HEK293 (cell line): ENCODE measurements around the gene JMJD4.

Experiments used
- CTCF ChIA-PET: fragments of 350-600 bp; formaldehyde crosslinking; extraction: SDS; loops from one replicate; lab custom pipeline; 2021; ENCODE audit warnings: antibody characterized with exemption; lab: Yijun Ruan, JAX
- POLR2A ChIA-PET: fragments of 300-600 bp; formaldehyde crosslinking; extraction: SDS; loops from one replicate; lab custom pipeline; 2020; ENCODE audit warnings: antibody characterized with exemption, inconsistent platforms; lab: Yijun Ruan, JAX
- H3K27ac ChIP-seq: fragments of 200-500 bp; sonication (Bioruptor generic); 2 replicates; pipeline ENCODE4 v1.5.1; 2014; ENCODE audit warnings: low read depth, low read length, control low read depth, inconsistent platforms; ENCODE audit errors: extremely low read depth
- H3K36me3 ChIP-seq, 2 experiments: fragments of 200-500 bp in 1 of 2; sonication (Bioruptor generic) in 1 of 2; 1 replicate in 1 of 2; 2 replicates in 1 of 2; pipeline ENCODE4 v1.5.1; 2014 to 2017; ENCODE audit warnings: inconsistent platforms in 2 of 2, low read length in 2 of 2; ENCODE audit not compliant: control insufficient read depth in 2 of 2, insufficient read depth in 1 of 2
- H3K4me1 ChIP-seq: fragments of 200-500 bp; sonication (Bioruptor generic); 2 replicates; pipeline ENCODE4 v1.5.1; 2014; ENCODE audit warnings: mild to moderate bottlenecking, low read length, inconsistent platforms; ENCODE audit not compliant: control insufficient read depth, insufficient read depth
- H3K4me3 ChIP-seq: 2 replicates; pipeline ENCODE4 v1.5.1; 2011; ENCODE audit warnings: low read depth, mild to moderate bottlenecking, control low read depth, low read length, moderate library complexity
- H3K9me3 ChIP-seq: fragments of 200-500 bp; sonication (Bioruptor generic); 2 replicates; pipeline ENCODE4 v1.5.1; 2014; ENCODE audit warnings: low read depth, low read length, inconsistent platforms; ENCODE audit not compliant: control insufficient read depth, insufficient read depth
- EGR2 ChIP-seq: fragments of 450-650 bp; formaldehyde crosslinking; IDR thresholded peaks from 2 replicates; pipeline ENCODE4 v1.5.1; 2016; ENCODE audit warnings: low read depth, missing biosample characterization, missing genetic modification characterization
- GLI4 ChIP-seq: fragments of 450-650 bp; formaldehyde crosslinking; IDR thresholded peaks from 2 replicates; pipeline ENCODE4 v1.5.1; 2016; ENCODE audit warnings: missing biosample characterization, missing genetic modification characterization
- GLIS2 ChIP-seq: fragments of 450-650 bp; formaldehyde crosslinking; IDR thresholded peaks from 2 replicates; pipeline ENCODE4 v1.5.1; 2016; ENCODE audit warnings: missing biosample characterization, missing genetic modification characterization
- KLF1 ChIP-seq: fragments of 450-650 bp; formaldehyde crosslinking; IDR thresholded peaks from 2 replicates; pipeline ENCODE4 v1.5.1; 2016; ENCODE audit warnings: missing biosample characterization, missing genetic modification characterization
- KLF10 ChIP-seq: fragments of 450-650 bp; IDR thresholded peaks from 2 replicates; pipeline ENCODE4 v1.5.1; 2018; ENCODE audit warnings: missing biosample characterization, mild to moderate bottlenecking, missing genetic modification characterization
- KLF16 ChIP-seq: fragments of 450-650 bp; formaldehyde crosslinking; IDR thresholded peaks from 2 replicates; pipeline ENCODE4 v1.5.1; 2017; ENCODE audit warnings: missing biosample characterization, missing genetic modification characterization
- KLF17 ChIP-seq: fragments of 450-650 bp; formaldehyde crosslinking; IDR thresholded peaks from 2 replicates; pipeline ENCODE4 v1.5.1; 2016; ENCODE audit warnings: missing biosample characterization, missing genetic modification characterization
- KLF7 ChIP-seq: fragments of 450-650 bp; formaldehyde crosslinking; IDR thresholded peaks from 2 replicates; pipeline ENCODE4 v1.5.1; 2016; ENCODE audit warnings: missing biosample characterization, missing genetic modification characterization, borderline replicate concordance
- KLF9 ChIP-seq: fragments of 450-650 bp; formaldehyde crosslinking; IDR thresholded peaks from 2 replicates; pipeline ENCODE4 v1.5.1; 2016; ENCODE audit warnings: missing biosample characterization, missing genetic modification characterization, low read depth
- PRDM1 ChIP-seq: fragments of 450-650 bp; formaldehyde crosslinking; IDR thresholded peaks from 2 replicates; pipeline ENCODE4; 2016; ENCODE audit warnings: missing biosample characterization, missing genetic modification characterization
- PRDM6 ChIP-seq: fragments of 450-650 bp; formaldehyde crosslinking; IDR thresholded peaks from 2 replicates; pipeline ENCODE4 v1.5.1; 2017; ENCODE audit warnings: missing biosample characterization, missing genetic modification characterization
- TRIM28 ChIP-seq: IDR thresholded peaks from 2 replicates; pipeline ENCODE4 v1.6.1; 2011; ENCODE audit warnings: low read length, control low read depth, borderline replicate concordance
- ZBTB26 ChIP-seq: fragments of 450-650 bp; formaldehyde crosslinking; optimal IDR thresholded peaks from 2 replicates; pipeline ENCODE3; 2016; ENCODE audit warnings: missing biosample characterization, mild to moderate bottlenecking, missing genetic modification characterization
- ZBTB48 ChIP-seq: fragments of 450-650 bp; formaldehyde crosslinking; IDR thresholded peaks from 2 replicates; pipeline ENCODE4 v1.5.1; 2016; ENCODE audit warnings: missing biosample characterization, missing genetic modification characterization
- ZNF18 ChIP-seq: fragments of 450-650 bp; formaldehyde crosslinking; IDR thresholded peaks from 2 replicates; pipeline ENCODE4 v1.5.1; 2016; ENCODE audit warnings: missing biosample characterization, missing genetic modification characterization
- ZNF280C ChIP-seq: fragments of 450-650 bp; formaldehyde crosslinking; IDR thresholded peaks from 2 replicates; pipeline ENCODE4 v1.5.1; 2016; ENCODE audit warnings: missing biosample characterization, missing genetic modification characterization
- ZNF292 ChIP-seq: fragments of 450-650 bp; formaldehyde crosslinking; IDR thresholded peaks from 2 replicates; pipeline ENCODE4 v1.5.1; 2016; ENCODE audit warnings: low read depth, missing biosample characterization, missing genetic modification characterization, borderline replicate concordance
- ZNF311 ChIP-seq: fragments of 450-650 bp; formaldehyde crosslinking; IDR thresholded peaks from 2 replicates; pipeline ENCODE4 v1.5.1; 2017; ENCODE audit warnings: missing biosample characterization, missing genetic modification characterization, borderline replicate concordance
- ZNF423 ChIP-seq: fragments of 450-650 bp; formaldehyde crosslinking; IDR thresholded peaks from 2 replicates; pipeline ENCODE4 v1.5.1; 2016; ENCODE audit warnings: missing biosample characterization, missing genetic modification characterization
- ZNF639 ChIP-seq: fragments of 450-650 bp; formaldehyde crosslinking; IDR thresholded peaks from 2 replicates; pipeline ENCODE4 v1.5.1; 2016; ENCODE audit warnings: missing biosample characterization, missing genetic modification characterization
- ZNF664 ChIP-seq: fragments of 450-650 bp; formaldehyde crosslinking; IDR thresholded peaks from 2 replicates; pipeline ENCODE4 v1.5.1; 2016; ENCODE audit warnings: missing biosample characterization, missing genetic modification characterization
- ZNF792 ChIP-seq: fragments of 450-650 bp; formaldehyde crosslinking; IDR thresholded peaks from 2 replicates; pipeline ENCODE4 v1.5.1; 2016; ENCODE audit warnings: missing biosample characterization, missing genetic modification characterization
- ZXDB ChIP-seq: fragments of 450-650 bp; formaldehyde crosslinking; IDR thresholded peaks from 2 replicates; pipeline ENCODE4 v1.5.1; 2016; ENCODE audit warnings: missing biosample characterization, missing genetic modification characterization

Gene JMJD4

GRCh38 chr1:227731241-227731677 lies 3.8 kb downstream of the JMJD4 start:
- POLR2A ChIA-PET, result interaction anchor here (1.1 to 2.9 kb wide), 4 partner anchors 28 to 222 kb away, joined by 6 to 10 read pairs (median 7); partner anchors contain the start of genes WNT9A and ZNF678
- CTCF ChIA-PET, result interaction anchor here (0.5 to 1.8 kb wide), 4 partner anchors 31 to 222 kb away, joined by 3 to 6 read pairs (median 4); no protein-coding TSS in a partner anchor

GRCh38 chr1:227730630-227731151 lies 4.4 kb downstream of the JMJD4 start:
- ChIA-PET POLR2A (interaction anchor here (1.0 to 2.9 kb wide), 9 partner anchors 9 to 223 kb away, joined by 3 to 10 read pairs (median 6); partner anchors contain the start of genes WNT9A and ZNF678), CTCF (interaction anchor here (0.6 to 1.8 kb wide), 11 partner anchors 13 to 388 kb away, joined by 3 to 6 read pairs (median 3); no protein-coding TSS in a partner anchor)
- H3K9me3 ChIP-seq, result no peaks in the 10 kb centered on the region
- peak overlapping the region; percentile 3 for H3K27ac ChIP-seq
- H3K36me3 ChIP-seq, result peaks cover 0 to 36% of the 10 kb centered on the region in 2 experiments; a peak in 1 of 3 replicates
- H3K4me3 ChIP-seq, result no peak overlapping the region
- H3K4me1 ChIP-seq, result peaks cover 21% of the 10 kb centered on the region
- no peak for TF ChIP-seq ZNF280C (tag by site-specific recombination)
- TF ChIP-seq ZBTB48 (tag by site-specific recombination), result peak; percentile 20; the same call in 1 of the 2 replicates
- TF ChIP-seq KLF9 (tag by site-specific recombination), result peak; percentile 82
- TF ChIP-seq ZNF292 (tag by site-specific recombination), result no peak
- peak; percentile 2 for TF ChIP-seq ZBTB26
- TF ChIP-seq PRDM1 (tag by site-specific recombination), result no peak
- no peak for TF ChIP-seq PRDM6 (tag by site-specific recombination)
- no peak for TF ChIP-seq ZNF792 (tag by site-specific recombination)
- TF ChIP-seq KLF10 (tag by site-specific recombination), result no peak
- no peak for TF ChIP-seq KLF17 (tag by site-specific recombination)
- no peak for TF ChIP-seq ZNF423 (tag by site-specific recombination)
- no peak for TF ChIP-seq ZNF311
- TF ChIP-seq GLIS2 (tag by site-specific recombination), result no peak; the same call in 1 of the 2 replicates
- peak; percentile 25; the same call in 1 of the 2 replicates for TF ChIP-seq ZXDB (tag by site-specific recombination)
- TF ChIP-seq ZNF639 (tag by site-specific recombination), result no peak
- 0 out of 2 replicates have a peak, but pooled peaks have one; percentile 23 for TF ChIP-seq EGR2 (tag by site-specific recombination)
- TF ChIP-seq TRIM28, result no peak
- TF ChIP-seq KLF1, result peak; percentile 53
- TF ChIP-seq ZNF664, result no peak

More at GRCh38 chr1:227731241-227731677, 3.8 kb downstream of the JMJD4 start:
- TF ChIP-seq KLF7 (tag by site-specific recombination) (no peak), ZBTB48 (tag by site-specific recombination) (no peak; the same call in 1 of the 2 replicates), GLI4 (tag by site-specific recombination) (no peak), KLF16 (tag by site-specific recombination) (no peak), ZNF18 (tag by site-specific recombination) (no peak)
- Histone ChIP-seq H3K9me3 (no peaks in the 10 kb centered on the region), H3K4me1 (peaks cover 23% of the 10 kb centered on the region), H3K36me3 (peaks cover 0 to 36% of the 10 kb centered on the region in 2 experiments; a peak in 2 of 3 replicates), H3K27ac (peak overlapping the region; percentile 3), H3K4me3 (no peak overlapping the region)
